HepG2 (cell line): ENCODE data around the gene NPHP4. TPM values are rescaled to one million over a fixed set of nuclear protein-coding genes. Genes with fewer than 3 reads are reported as not detected.

Experiments used
- ASH2L ChIP-seq: fragments of 300-600, 200-600 bp; sonication (generic); IDR thresholded peaks from 2 replicates; pipeline ENCODE4 v1.7.0; 2017; ENCODE audit warnings: low read depth, mild to moderate bottlenecking, moderate library complexity, mixed read lengths, low read length; ENCODE audit not compliant: insufficient read length
- HNRNPL ChIP-seq: fragments of 200-400 bp; formaldehyde crosslinking; IDR thresholded peaks from 2 replicates; pipeline ENCODE4 v1.6.1; 2017; ENCODE audit warnings: mild to moderate bottlenecking, low read depth, low read length
- ISX ChIP-seq: sonication (generic); formaldehyde crosslinking; conservative IDR thresholded peaks from 2 replicates; pipeline ENCODE4 v1.5.0; 2020; ENCODE audit warnings: missing genetic modification reagents
- KDM5B ChIP-seq: sonication (generic); formaldehyde crosslinking; IDR thresholded peaks from 2 replicates; pipeline ENCODE4 v1.4.0; 2020; ENCODE audit warnings: missing genetic modification reagents, mild to moderate bottlenecking, borderline replicate concordance
- TAF1 ChIP-seq: sonication (generic); formaldehyde crosslinking; IDR thresholded peaks from 2 replicates; pipeline ENCODE4 v1.4.0; 2020; ENCODE audit warnings: missing genetic modification reagents
- TEAD2 ChIP-seq: sonication (generic); formaldehyde crosslinking; IDR thresholded peaks from 2 replicates; pipeline ENCODE4 v1.9.0; 2021; ENCODE audit warnings: missing genetic modification reagents
- ZBTB4 ChIP-seq: sonication (generic); formaldehyde crosslinking; IDR thresholded peaks from 2 replicates; pipeline ENCODE4 v1.4.0; 2020; ENCODE audit warnings: missing genetic modification reagents, mild to moderate bottlenecking, borderline replicate concordance
- ZFX ChIP-seq: sonication (generic); formaldehyde crosslinking; IDR thresholded peaks from 2 replicates; pipeline ENCODE4 v1.4.0; 2020; ENCODE audit warnings: mild to moderate bottlenecking, low read depth, missing genetic modification reagents, moderate library complexity
- ZFY ChIP-seq: sonication (generic); formaldehyde crosslinking; IDR thresholded peaks from 2 replicates; pipeline ENCODE4 v1.4.0; 2020; ENCODE audit warnings: missing genetic modification reagents
- ZNF749 ChIP-seq: sonication (generic); formaldehyde crosslinking; IDR thresholded peaks from 2 replicates; pipeline ENCODE4 v1.8.0; 2022; ENCODE audit warnings: mild to moderate bottlenecking, missing genetic modification reagents, moderate library complexity, borderline replicate concordance
- ZNF772 ChIP-seq: sonication (generic); formaldehyde crosslinking; IDR thresholded peaks from 2 replicates; pipeline ENCODE4 v1.5.0; 2020; ENCODE audit warnings: mild to moderate bottlenecking, missing genetic modification reagents
- polyA plus RNA-seq, 8 experiments: library from polyadenylated mRNA; depleted of rRNA in 3 of 8; stranded (reverse) in 7 of 8; unstranded in 1 of 8; fragments of >200 nt; fragmentation: Illumina TruSeq in 4 of 8; extraction: Trizol in 4 of 8; gene quantifications; 2 replicates each; pipeline versions ENCODE4 v1.2.1 to v1.2.3, GENCODE V29; 2011 to 2016; ENCODE audit warnings: low read depth in 4 of 8, missing spikeins in 1 of 8, mixed read lengths in 1 of 8; ENCODE audit not compliant: insufficient read depth in 1 of 8
- total RNA-seq, 5 experiments: library from RNA; depleted of rRNA; stranded (reverse); fragments of >200 nt; fragmentation: Illumina TruSeq; extraction: Trizol; gene quantifications; 2 replicates each; pipeline ENCODE4 v1.2.3, GENCODE V29; 2016; ENCODE audit warnings: low read depth in 1 of 5
- TF ChIP-seq, protein P1 (sequence below): sonication (generic); formaldehyde crosslinking; IDR thresholded peaks from 2 replicates; pipeline ENCODE4 v1.5.0; 2020; ENCODE audit warnings: mild to moderate bottlenecking, missing genetic modification reagents, borderline replicate concordance
- TF ChIP-seq, protein P2 (sequence below): IDR thresholded peaks from 2 replicates; pipeline ENCODE4 v1.6.1; 2016; ENCODE audit warnings: mild to moderate bottlenecking, missing biosample characterization, missing genetic modification reagents
- TF ChIP-seq, protein P3 (sequence below): sonication (generic); formaldehyde crosslinking; IDR thresholded peaks from 2 replicates; pipeline ENCODE4 v1.8.1; 2023; ENCODE audit warnings: mild to moderate bottlenecking, missing genetic modification reagents
- TF ChIP-seq, protein P4 (sequence below): sonication (generic); formaldehyde crosslinking; IDR thresholded peaks from 2 replicates; pipeline ENCODE4 v1.5.1; 2020; ENCODE audit warnings: mild to moderate bottlenecking, missing genetic modification reagents, moderate library complexity
- TF ChIP-seq, protein P5 (sequence below): IDR thresholded peaks from 2 replicates; pipeline ENCODE4 v1.6.1; 2012; ENCODE audit warnings: inconsistent platforms

NPHP4 gene
- total and polyA plus RNA-seq, 2 of the 13 experiments (the other 11 are each of a cell fraction or from before 2014, with no cell fraction given): 4.4 to 6.8 TPM

- TF ChIP-seq TEAD2 (no peak), ZBTB4 (0 out of 2 replicates have a peak, but pooled peaks have one; percentile 40), ASH2L (peak; percentile 76), ZNF749 (CRISPR knock-in tag) (0 out of 2 replicates have a peak, but pooled peaks have one; percentile 16), KDM5B (CRISPR knock-in tag) (peak; percentile 38), HNRNPL (0 out of 2 replicates have a peak, but pooled peaks have one; percentile 46), TAF1 (CRISPR knock-in tag) (peak; percentile 51), ZFX (CRISPR knock-in tag) (peak; percentile 46; the same call in 1 of the 2 replicates), ZFY (CRISPR knock-in tag) (peak; percentile 72), ISX (no peak), ZNF772 (CRISPR knock-in tag) (peak; percentile 82; the same call in 1 of the 2 replicates)
- TF ChIP-seq, protein P1, sequence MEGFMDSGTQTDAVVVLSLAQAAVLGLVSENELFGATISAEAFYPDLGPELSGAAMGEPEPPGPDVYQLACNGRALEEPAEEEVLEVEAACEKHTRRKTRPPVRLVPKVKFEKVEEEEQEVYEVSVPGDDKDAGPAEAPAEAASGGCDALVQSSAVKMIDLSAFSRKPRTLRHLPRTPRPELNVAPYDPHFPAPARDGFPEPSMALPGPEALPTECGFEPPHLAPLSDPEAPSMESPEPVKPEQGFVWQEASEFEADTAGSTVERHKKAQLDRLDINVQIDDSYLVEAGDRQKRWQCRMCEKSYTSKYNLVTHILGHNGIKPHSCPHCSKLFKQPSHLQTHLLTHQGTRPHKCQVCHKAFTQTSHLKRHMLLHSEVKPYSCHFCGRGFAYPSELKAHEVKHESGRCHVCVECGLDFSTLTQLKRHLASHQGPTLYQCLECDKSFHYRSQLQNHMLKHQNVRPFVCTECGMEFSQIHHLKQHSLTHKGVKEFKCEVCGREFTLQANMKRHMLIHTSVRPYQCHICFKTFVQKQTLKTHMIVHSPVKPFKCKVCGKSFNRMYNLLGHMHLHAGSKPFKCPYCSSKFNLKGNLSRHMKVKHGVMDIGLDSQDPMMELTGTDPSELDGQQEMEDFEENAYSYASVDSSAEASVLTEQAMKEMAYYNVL (CRISPR knock-in tag): no peak
- TF ChIP-seq, protein P2, sequence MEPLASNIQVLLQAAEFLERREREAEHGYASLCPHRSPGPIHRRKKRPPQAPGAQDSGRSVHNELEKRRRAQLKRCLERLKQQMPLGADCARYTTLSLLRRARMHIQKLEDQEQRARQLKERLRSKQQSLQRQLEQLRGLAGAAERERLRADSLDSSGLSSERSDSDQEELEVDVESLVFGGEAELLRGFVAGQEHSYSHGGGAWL (CRISPR knock-in tag): peak; percentile 22
- TF ChIP-seq, protein P3, sequence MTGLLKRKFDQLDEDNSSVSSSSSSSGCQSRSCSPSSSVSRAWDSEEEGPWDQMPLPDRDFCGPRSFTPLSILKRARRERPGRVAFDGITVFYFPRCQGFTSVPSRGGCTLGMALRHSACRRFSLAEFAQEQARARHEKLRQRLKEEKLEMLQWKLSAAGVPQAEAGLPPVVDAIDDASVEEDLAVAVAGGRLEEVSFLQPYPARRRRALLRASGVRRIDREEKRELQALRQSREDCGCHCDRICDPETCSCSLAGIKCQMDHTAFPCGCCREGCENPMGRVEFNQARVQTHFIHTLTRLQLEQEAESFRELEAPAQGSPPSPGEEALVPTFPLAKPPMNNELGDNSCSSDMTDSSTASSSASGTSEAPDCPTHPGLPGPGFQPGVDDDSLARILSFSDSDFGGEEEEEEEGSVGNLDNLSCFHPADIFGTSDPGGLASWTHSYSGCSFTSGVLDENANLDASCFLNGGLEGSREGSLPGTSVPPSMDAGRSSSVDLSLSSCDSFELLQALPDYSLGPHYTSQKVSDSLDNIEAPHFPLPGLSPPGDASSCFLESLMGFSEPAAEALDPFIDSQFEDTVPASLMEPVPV (CRISPR knock-in tag): peak; percentile 58; the same call in 1 of the 2 replicates
- TF ChIP-seq, protein P4, sequence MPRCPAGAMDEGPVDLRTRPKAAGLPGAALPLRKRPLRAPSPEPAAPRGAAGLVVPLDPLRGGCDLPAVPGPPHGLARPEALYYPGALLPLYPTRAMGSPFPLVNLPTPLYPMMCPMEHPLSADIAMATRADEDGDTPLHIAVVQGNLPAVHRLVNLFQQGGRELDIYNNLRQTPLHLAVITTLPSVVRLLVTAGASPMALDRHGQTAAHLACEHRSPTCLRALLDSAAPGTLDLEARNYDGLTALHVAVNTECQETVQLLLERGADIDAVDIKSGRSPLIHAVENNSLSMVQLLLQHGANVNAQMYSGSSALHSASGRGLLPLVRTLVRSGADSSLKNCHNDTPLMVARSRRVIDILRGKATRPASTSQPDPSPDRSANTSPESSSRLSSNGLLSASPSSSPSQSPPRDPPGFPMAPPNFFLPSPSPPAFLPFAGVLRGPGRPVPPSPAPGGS: peak; percentile 43; the same call in 1 of the 2 replicates
- TF ChIP-seq, protein P5, sequence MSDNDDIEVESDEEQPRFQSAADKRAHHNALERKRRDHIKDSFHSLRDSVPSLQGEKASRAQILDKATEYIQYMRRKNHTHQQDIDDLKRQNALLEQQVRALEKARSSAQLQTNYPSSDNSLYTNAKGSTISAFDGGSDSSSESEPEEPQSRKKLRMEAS: peak; percentile 77
Observed at GRCh38 chr1:5992026-5992813, at the start of gene NPHP4 (continued).
